Omental fat pad (tissue), 4 donors: ENCODE results near the gene NIPAL1. TPM values are rescaled to one million over a fixed set of nuclear protein-coding genes. Genes with fewer than 3 reads are reported as not detected.
"Not testable (repeated sequence)": the region's sequence is repeated elsewhere in the genome, so short reads cannot be mapped to it uniquely, and the experiment has no call there.

Source experiments
- ATAC-seq: fragments of 150-250 bp; one replicate; pipeline ENCODE4 v1.9.1; 2016; ENCODE audit warnings: mild to moderate bottlenecking, moderate library complexity; ENCODE audit not compliant: low FRiP score
- DNase-seq: peaks from one replicate; pipeline ENCODE4 v3.0.0-alpha.2; 2019; ENCODE audit warnings: low spot score
- CTCF ChIP-seq, 3 donors: fragments of 450-650 bp; IDR thresholded peaks; one replicate each; pipeline ENCODE4 v1.5.1; 2016 to 2017; ENCODE audit warnings: antibody characterized with exemption in 3 of 3, mild to moderate bottlenecking in 3 of 3, moderate library complexity in 2 of 3
- total RNA-seq, 4 donors: library from RNA; depleted of rRNA; stranded (reverse); fragments of >200 nt; gene quantifications; one replicate each; pipeline ENCODE4 v1.1.0, GENCODE V29; 2016

The NIPAL1 gene
- total RNA-seq, 4 donors from 2014 or later: 0.50 to 6.5 (median 1.1) TPM; not detected in 1

GRCh38 chr4:47996021-47996420, 20.6 kb upstream of the NIPAL1 start:
- no peak for TF ChIP-seq CTCF (IDR thresholded peaks at IDR 0.05)
- DNase-seq (no peak), ATAC-seq (no peak)

DNA sequence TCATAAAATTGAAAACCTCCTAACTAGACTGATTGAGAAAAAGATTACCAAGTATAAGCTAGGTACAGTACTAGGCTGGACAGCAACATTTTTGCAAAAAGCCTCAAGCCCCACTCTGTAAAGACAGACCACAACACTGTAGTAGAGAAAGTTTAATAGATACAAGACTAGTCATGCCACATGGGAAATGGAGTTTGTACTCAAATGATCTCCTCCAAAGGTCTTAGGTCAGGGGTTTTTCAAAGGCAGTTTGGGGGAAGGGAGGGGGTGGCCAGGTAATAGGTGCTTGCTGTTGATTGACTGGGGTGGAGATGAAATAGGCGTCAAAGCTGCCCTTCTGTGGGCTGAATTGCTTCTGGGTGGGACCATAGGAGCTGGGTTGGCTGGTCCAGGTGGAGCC, 14.3 kb upstream of the NIPAL1 start:
- no peak for TF ChIP-seq CTCF (IDR thresholded peaks at IDR 0.05)
- DNase-seq (no peak), ATAC-seq (no peak)

- not testable (repeated sequence) for ATAC-seq, DNase-seq
Observed at GRCh38 chr4:48003568-48003967, 13.0 kb upstream of the NIPAL1 start.

GRCh38 chr4:48005781-48006180, 10.8 kb upstream of the NIPAL1 start:
- no peak for DNase-seq
- TF ChIP-seq CTCF (IDR thresholded peaks at IDR 0.05): no peak
- ATAC-seq: no peak

- ATAC-seq (no peak), DNase-seq (no peak)
- no peak for TF ChIP-seq CTCF (IDR thresholded peaks at IDR 0.05)
Observed at GRCh38 chr4:48008021-48008596, 8.5 kb upstream of the NIPAL1 start.

DNA sequence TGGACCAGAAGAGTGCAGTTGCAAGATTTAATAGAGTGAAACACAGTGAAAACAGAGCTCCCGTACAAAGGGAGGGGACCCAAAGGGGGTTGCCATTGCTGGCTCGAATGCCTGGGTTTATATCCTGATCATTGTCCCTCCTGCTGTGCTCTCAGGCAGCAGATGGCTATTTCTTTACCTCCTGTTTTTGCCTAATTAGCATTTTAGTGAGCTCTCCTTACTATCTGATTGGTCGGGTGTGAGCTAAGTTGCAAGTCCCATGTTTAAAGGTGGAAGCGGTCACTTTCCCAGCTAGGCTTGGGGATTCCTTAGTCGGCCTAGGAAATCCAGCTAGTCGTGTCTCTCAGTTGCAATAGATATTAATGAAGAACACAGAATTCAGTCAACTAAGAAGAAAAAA, 5.7 kb upstream of the NIPAL1 start:
- not testable (repeated sequence) for ATAC-seq

DNA sequence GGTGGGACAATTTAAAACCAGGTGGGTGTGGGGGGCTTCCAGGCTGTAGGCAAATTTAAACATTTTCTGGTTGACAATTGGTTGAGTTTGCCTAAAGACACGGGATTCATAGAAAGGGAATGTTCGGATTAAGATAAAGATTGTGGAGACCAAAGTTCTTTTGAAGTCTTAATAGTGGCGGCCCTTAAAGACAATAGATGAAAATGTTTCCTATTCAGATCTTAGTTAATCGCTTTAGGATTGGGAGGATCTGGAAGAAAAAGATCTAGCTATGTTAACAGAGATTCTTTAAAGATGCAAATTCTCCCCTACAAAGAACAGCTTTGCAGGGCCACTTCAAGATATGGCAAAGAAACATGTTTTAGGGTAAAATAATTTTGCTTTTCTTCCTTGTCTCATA, 4.8 kb upstream of the NIPAL1 start:
- no peak for ATAC-seq
- no peak for TF ChIP-seq CTCF (IDR thresholded peaks at IDR 0.05)
- DNase-seq: no peak

More for the DNA sequence above, 5.7 kb upstream of the NIPAL1 start:
- not testable (repeated sequence) for DNase-seq

DNA sequence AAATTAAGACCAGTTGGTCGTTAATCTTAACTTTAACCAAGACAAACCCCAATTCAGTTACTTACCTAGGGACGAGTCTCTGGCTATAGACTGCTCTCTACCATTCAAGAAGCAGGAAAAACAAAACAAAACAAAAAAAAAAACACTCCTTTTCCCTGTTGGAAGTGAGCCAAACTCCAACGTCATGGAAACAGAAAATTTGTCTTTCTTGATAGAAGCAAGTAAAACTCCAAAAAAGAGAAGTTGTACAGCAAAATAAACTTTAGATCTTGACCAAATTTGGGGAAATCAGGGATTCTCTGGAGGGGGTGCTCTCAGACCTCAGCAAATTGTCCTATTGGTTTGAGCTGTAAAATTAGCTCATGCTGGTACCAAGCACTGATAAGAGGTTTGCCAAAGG, 3.7 kb upstream of the NIPAL1 start:
- no peak for DNase-seq

More for the DNA sequence above, 3.7 kb upstream of the NIPAL1 start:
- TF ChIP-seq CTCF (IDR thresholded peaks at IDR 0.05): no peak
- ATAC-seq: no peak
